Measurements from ENCODE around the gene RELL1. TPM values are rescaled to one million over a fixed set of nuclear protein-coding genes. Genes with fewer than 3 reads are reported as not detected.

RELL1 gene
- total RNA-seq, 2 donors from 2014 or later = 25.3 to 33.9 TPM

GRCh38 chr4:37685161-37685822, 884 bp downstream of the RELL1 start:
- DNase-seq (ENCODE audit: low spot score) = no peak
- no peak for TF ChIP-seq CTCF (IDR thresholded peaks at IDR 0.05)
- no peaks in the 10 kb centered on the region for H3K36me3 ChIP-seq
- H3K27ac ChIP-seq = peak overlapping the region; percentile 98 to 99
- peak overlapping the region; percentile 97 for H3K4me3 ChIP-seq
- H3K27me3 ChIP-seq = no peaks in the 10 kb centered on the region
- H3K4me1 ChIP-seq = peaks cover 0 to 32% of the 10 kb centered on the region in 2 donors
- no peaks in the 10 kb centered on the region for H3K9me3 ChIP-seq

GRCh38 chr4:37684154-37684553, 2.0 kb downstream of the RELL1 start:
- no peak for DNase-seq (ENCODE audit: low spot score)
- Histone ChIP-seq H3K27me3 (no peaks in the 10 kb centered on the region), H3K4me1 (peaks cover 0 to 32% of the 10 kb centered on the region in 2 donors), H3K4me3 (no peak overlapping the region), H3K9me3 (no peaks in the 10 kb centered on the region), H3K36me3 (no peaks in the 10 kb centered on the region), H3K27ac (no peak overlapping the region)
- no peak for TF ChIP-seq CTCF (IDR thresholded peaks at IDR 0.05)

- H3K27ac ChIP-seq = peak overlapping the region in 1 of 2 donors; percentile 2
Measured at GRCh38 chr4:37682701-37683401, 3.3 kb downstream of the RELL1 start.

GRCh38 chr4:37680089-37680488, 6.1 kb downstream of the RELL1 start:
- Histone ChIP-seq H3K27ac (no peak overlapping the region), H3K4me3 (no peak overlapping the region), H3K9me3 (no peaks in the 10 kb centered on the region), H3K27me3 (no peaks in the 10 kb centered on the region), H3K4me1 (peaks cover 0 to 31% of the 10 kb centered on the region in 2 donors), H3K36me3 (no peaks in the 10 kb centered on the region)
- DNase-seq (ENCODE audit: low spot score) = no peak
- TF ChIP-seq CTCF (IDR thresholded peaks at IDR 0.05) = no peak

More at GRCh38 chr4:37682701-37683401, 3.3 kb downstream of the RELL1 start:
- Histone ChIP-seq H3K27me3 (no peaks in the 10 kb centered on the region), H3K36me3 (no peaks in the 10 kb centered on the region), H3K4me3 (no peak overlapping the region), H3K9me3 (no peaks in the 10 kb centered on the region), H3K4me1 (peaks cover 0 to 42% of the 10 kb centered on the region in 2 donors)
- no peak for TF ChIP-seq CTCF (IDR thresholded peaks at IDR 0.05)
- no peak for DNase-seq (ENCODE audit: low spot score)

GRCh38 chr4:37679301-37679700, 6.9 kb downstream of the RELL1 start:
- no peak overlapping the region for H3K27ac ChIP-seq
- H3K9me3 ChIP-seq = no peaks in the 10 kb centered on the region
- no peak for DNase-seq (ENCODE audit: low spot score)
- H3K4me1 ChIP-seq = peaks cover 0 to 28% of the 10 kb centered on the region in 2 donors
- TF ChIP-seq CTCF (IDR thresholded peaks at IDR 0.05) = no peak
- no peaks in the 10 kb centered on the region for H3K36me3 ChIP-seq
- H3K27me3 ChIP-seq = no peaks in the 10 kb centered on the region
- H3K4me3 ChIP-seq = no peak overlapping the region
